HG03354 (cell line): ENCODE results near the gene C1QB.
"Not testable (repeated sequence)": the region's sequence is repeated elsewhere in the genome, so short reads cannot be mapped to it uniquely, and the experiment has no call there.

Experiments
- ATAC-seq: cut with Tn5 transposase; IDR thresholded peaks from one replicate; pipeline ENCODE4 v1.9.1; 2021; ENCODE audit warnings: mild to moderate bottlenecking; ENCODE audit not compliant: unreplicated experiment, poor library complexity, severe bottlenecking

C1QB gene

DNA sequence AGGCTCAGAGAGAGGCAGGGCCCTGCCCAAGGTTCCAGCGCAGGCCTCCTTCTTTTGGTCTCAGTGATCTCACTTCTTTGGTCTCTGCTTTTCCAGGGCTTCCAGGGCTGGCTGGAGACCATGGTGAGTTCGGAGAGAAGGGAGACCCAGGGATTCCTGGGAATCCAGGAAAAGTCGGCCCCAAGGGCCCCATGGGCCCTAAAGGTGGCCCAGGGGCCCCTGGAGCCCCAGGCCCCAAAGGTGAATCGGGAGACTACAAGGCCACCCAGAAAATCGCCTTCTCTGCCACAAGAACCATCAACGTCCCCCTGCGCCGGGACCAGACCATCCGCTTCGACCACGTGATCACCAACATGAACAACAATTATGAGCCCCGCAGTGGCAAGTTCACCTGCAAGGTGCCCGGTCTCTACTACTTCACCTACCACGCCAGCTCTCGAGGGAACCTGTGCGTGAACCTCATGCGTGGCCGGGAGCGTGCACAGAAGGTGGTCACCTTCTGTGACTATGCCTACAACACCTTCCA lies 7.7 kb downstream of the C1QB start:
- no peak for ATAC-seq

DNA sequence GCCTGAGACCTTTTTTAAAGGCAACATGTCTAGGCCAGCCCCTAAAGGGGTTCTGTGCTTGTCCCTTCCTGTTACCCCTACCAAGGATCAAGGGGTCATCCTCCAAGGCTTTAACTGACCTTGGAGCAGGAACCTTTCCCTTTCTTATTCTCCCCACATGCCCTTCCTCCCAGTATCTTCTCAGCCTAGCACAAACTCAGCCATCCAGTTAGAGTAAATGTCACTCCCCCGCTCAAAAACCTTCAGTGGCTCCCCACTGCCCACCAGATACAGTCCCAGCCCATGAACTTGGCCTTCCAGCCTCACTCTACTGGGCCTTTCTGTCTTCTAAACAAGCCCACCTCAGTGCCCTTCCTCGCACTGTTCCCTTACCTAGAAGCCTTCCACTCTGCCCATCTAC lies 8.8 kb downstream of the C1QB start:
- ATAC-seq = no peak

DNA sequence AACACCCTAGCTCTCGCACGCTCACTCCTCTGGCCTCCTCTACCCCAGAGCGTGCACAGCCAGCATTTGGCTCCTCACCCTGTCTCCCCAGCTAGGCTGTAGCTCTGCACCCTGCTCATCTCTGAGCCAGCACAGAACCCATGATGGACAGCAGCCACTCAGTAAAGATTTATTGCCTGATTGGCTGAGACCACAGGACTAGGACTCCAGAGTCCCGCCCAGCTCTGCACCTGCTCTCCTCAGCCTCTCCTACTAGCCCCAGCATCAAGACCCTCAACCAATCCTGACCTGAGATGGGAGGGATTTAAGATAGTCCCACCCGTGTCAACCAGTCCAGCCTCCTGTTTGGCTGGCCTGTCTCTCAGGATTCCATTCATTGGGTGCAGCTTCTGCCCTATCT lies 9.3 kb downstream of the C1QB start:
- ATAC-seq = no peak

DNA sequence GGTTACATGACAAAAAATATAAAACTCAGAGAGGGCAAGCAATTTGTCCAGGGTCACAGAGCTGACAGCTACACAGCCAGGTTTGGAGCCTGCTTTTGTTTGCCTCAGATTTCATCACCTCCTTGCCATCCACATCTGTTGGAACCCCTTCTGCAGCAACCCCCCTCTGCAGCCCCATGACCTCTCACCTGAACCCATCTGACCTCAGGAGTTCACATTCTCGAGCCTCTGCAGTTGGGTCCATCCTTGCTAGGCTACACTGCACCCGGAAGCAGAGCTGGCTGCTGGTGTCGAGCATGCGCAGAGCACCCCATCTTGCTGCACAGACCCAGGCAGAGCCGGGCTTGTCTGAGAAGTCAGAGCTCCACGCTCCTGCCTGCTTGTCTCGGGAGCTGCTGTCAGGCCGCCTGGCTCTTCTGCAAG lies 10.0 kb downstream of the C1QB start:
- ATAC-seq = no peak

DNA sequence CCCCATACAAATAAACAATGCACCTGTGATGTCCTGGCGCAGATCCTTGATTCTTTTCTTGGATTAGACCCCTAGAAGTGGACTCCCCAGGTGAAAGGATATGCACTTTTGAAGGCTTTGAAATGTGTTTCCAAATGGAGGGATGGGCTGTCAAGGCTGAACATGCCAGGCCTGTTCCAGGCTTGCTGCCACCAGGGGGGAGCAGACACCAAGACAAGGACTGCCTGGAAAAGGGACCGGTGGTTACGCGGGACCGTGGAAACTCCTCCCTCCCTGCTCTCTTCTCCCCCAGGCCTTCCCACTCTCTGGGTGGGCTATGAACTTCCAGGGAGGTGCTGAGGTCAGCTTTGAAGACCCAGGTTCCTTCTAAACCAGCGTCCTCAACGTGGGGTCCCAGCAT lies 12.7 kb downstream of the C1QB start:
- no peak for ATAC-seq

DNA sequence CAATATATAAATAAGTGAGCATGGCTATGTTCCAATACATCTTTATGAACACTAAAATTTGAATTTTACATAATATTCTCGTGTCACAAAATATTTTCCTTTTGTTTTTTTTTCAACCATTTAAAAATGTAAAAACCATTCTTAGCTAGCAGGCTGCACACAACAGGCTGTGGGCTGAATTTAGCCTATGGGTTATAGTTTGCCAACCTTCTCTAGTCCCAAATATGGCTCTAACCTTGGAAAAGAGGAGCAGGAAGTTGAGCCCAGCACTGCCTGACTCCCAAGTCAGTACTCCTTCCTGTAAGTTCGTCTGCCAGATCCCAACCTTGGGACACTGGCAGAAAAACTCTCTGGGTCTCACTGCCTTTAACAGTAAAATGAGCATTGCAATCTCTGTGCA lies 13.4 kb downstream of the C1QB start:
- ATAC-seq = no peak

DNA sequence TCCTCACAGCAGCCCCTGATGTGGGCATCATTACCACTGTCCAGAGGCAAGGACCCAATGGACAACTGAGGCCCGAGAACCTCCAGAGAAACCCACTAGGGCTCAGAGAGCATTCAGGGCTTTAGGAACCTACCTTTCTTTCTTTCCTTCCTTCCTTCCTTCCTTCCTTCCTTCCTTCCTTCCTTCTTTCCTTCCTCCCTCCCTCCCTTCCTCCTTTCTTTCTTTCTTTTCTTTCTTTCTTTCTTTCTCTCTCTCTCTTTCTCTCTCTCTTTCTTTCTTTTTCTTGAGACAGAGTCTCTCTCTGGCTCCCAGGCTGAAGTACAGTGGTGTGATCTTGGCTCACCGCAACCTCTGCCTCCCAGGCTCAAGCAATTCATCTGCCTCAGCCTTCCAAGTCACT lies 15.8 kb downstream of the C1QB start:
- ATAC-seq = not testable (repeated sequence)

DNA sequence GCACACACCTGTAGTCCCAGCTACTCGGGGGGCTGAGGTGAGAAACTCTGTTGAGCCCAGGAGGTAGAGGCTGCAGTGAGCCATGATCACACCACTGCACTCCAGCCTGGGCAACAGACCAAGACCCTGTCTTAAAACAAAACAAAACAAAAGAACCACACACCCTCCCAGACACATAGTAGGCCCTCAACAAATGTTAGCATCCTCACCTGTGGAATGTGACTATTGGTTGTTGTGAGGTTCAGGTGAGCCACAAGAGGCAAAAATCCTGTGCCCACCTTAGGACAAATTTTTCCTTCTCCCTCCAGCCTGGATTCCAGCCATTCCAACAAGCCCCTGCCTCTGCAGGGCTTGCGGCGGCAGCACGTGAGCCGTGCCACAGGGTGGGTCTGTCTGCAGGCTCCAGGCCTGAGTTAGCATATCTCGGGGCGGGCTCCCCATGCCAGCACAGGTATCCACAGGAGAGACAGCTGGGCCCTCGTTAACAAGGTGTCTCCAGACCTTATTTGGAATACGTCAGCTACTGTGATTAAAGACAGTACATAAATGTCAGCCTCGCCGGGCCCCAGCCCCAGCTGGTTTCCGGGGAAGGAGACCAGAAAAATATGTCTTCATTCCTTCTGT lies 17.4 kb downstream of the C1QB start:
- ATAC-seq = no peak

DNA sequence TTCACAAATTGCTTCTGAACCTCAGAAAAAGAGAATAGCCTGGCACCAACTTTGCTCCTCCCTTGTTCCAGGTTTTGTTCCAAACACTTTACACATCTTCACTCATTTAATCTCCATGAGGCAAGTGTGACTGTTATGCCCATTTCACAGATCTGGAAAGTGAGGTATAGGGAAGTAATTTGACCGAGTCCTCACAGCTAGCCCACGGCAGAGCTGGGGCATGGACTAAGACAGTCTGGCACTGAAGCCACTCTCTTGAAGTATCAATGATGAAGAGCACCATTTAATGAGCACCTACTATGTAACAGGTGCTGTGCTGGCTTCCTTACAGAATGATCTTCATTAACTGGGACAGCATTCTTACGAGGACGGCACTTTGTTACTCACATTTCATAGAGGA lies 19.0 kb downstream of the C1QB start:
- ATAC-seq = no peak

DNA sequence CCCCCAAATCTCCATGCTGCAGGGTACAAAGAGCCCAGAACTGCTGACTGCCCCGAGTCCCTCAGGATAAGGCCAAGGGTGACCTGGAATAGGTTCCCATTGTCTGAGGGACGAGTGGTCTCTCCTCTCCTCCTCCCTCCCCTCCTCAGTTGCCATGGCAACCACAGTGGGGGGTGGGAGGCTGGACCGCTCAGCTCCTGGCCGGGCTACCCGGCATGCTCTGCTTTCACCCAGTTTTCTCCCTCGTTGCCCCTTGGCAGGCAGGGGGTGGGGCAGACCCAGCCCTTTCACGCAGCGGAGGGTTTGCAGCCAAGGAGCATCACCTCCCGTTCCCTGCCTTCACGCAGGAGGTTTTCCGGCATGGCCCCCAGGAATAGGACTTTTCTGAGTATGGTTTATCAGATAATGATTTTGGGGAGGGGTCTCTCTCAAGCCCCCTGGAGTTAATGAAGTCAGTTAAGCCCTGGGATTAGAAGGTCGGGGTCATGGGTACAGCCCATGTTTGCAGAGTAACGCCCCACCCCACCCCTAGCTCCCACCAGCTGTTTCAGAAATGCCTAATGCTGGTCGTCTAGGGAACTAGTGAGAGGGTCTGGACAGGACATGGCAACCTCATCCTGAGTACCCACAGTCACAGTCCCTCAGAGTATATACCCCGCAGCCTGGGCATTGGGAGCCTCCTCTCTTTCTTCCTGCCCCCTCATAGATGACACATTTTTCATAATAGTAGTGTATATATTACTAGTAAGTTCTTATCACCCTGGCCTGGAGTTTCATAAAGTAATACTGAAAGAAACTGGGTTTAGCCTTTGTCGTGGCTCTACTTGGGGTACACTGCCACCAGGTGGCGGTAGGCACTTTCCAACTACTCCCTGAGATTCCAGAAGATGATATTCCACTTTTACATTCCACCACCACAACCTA lies 20.7 kb downstream of the C1QB start:
- ATAC-seq = no peak

DNA sequence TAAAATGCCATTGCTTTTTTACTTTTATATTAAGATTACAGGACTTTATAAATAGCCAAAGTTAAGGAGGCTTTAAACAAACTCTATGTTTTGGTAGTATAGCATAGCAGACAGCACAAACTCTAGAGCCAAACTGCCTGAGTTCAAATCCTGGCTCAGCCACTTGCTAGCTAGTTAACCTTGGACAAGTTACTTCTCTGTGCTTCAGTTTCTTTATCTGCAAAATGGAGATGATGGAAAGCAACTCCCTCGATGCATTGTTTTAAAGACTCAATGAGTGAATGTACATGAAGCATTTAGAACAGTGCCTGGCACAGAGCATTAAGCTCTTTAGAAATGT lies 21.3 kb downstream of the C1QB start:
- ATAC-seq = no peak

DNA sequence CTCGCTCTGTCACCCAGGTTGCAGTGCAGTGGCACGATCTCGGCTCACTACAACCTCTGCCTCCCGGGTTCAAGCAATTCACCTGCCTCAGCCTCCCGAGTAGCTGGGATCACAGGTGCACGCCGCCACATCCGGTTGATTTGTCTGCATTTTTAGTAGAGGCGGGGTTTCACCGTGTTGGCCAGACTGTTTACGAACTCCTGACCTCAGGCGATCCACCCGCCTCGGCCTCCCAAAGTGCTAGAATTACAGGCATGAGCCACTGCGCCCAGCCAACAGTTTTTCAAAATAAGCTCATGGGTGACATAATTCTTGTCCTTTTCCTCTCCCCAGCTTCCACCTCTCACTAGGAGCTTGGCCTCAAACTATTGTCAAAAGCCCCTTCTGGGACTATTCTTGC lies 23.1 kb downstream of the C1QB start:
- ATAC-seq = not testable (repeated sequence)

DNA sequence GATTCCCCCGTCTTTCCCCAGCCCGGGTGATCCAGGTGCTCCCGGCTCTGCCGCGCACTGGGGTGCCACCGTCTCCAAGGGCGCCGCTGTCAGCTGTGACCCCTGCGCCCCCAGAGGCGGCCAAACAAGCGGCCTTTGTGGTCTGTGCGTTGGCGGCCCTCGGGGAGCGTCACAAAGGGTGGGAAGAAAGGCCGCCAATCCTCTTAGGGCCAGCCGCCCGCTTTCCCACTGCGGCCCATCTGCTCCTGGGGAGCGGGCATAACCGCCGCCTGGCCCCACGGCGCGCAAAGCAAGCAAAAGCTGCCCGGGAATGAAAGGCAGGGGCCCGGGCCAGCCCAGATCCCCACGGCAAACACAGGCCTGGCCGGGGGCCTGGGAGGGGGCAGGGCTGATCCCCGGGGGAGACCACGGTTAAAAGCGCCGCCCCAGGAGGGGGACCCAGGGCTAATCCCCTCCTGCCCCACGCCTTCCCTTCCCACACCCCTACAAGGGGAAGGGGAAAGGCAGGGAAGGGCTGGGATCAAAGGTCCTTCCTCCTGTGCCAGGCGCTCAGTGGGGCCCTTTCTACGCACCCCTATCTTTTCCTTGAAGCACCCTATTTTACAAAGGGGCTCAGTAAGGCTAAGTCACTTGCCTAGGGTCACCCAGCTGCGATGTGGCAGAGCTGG lies 24.0 kb downstream of the C1QB start:
- ATAC-seq = no peak

DNA sequence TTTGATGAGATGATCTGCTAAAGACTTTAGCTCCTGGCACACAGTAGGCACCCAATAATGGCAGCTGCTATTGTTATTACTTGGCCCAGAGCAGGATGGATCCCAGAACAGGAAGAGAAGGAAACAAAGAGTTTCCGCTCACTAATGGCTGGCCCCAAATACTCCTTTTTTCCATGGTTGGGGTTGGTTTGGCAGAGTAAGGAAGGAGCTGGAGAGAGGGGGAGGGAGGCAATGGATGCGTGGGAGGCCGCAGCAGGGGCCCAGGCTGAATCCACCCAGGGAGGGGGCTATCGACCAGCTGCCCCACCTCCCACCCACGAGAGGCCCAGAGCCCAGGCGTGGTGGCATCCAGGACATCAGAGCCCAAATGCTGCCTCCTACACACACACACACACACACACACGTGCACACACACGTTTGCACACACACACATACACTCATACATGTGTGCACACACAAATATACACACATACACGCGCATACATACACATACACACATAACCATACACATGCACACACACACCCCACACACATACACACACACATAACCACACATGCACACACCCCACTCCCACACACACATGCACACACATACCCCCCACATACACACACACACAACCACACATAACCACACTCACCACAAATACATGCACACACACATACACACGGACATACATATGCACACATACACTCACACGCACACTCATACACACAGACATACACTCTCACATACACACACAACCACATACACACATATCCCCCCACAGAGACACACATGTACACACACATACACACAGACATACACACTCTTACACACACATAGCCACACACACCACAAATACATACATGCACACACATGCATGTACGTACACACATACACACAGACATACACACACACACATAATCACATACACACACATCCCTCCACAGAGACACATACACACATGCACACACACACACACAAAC lies 25.2 kb downstream of the C1QB start:
- no peak for ATAC-seq

DNA sequence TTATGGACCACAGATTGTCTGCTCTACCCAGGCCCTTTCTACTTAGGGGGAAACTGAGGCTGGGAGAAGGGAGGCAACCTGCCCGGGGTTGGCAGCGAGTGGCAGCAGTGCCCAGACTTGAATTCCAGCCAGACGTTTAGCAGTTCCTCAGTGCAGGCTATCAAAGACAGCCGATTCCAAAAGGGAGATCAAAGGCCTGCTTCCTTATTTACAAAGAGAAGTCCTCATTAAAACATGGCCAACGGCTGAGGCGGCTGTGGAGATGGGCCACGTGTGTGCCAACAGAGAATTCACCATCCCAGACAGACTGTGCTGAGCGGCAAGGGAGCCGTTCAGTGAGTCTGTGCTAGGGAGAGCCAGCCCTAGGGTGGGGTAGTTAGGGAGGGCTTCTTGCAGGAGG lies 27.7 kb downstream of the C1QB start:
- no peak for ATAC-seq

DNA sequence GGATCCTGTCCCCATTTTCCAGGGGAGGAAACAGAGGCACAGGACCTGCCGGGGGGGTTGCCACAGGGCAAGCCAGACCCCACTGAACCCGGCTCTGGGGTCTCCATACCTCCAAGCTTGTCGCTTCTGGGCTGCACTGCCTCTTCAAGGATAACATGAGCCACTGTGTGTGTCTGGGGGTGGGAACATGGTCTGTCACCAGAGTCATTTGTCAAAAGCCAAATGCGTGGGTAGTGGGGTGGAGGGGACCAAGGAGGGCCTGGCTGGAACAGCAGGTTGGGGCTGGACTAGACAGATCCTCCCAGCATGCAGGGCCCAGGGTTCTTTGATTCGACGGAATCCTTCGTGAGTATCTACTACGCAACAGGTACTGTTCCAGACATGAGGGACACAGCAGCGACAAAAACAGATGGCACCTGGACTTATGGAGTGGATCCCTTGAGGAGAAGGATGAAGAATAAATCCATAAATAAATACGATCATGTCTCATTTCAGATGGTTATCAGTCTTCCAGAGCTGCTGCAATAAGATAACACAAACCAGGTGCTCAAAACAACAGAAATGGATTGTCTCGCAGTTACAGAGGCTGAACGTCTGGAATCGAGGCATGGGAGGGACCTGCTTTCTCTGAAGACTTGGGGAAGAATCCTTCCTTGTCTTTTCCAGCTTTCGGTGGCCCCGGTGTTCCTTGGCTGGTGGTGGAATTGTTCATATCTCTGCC lies 28.7 kb downstream of the C1QB start:
- ATAC-seq = no peak

DNA sequence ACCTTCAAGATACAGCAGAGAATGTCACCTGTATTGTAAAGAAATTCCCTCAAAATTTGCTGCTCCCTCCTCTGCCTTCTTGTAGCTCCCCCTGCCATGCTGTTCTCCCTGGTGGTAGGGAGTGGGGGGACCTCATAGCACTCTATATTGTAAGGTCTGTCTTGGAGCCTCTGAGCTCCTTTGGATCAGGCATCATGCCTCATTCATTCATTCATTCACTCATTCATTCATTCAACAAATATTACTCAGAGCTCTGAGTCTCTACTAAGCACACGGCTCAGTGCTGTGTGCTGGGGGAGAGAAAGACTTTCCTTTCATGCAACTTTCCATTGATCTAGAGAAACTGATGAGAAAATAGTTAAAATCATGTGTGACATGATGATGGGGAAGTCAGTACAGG lies 30.5 kb downstream of the C1QB start:
- ATAC-seq = no peak

DNA sequence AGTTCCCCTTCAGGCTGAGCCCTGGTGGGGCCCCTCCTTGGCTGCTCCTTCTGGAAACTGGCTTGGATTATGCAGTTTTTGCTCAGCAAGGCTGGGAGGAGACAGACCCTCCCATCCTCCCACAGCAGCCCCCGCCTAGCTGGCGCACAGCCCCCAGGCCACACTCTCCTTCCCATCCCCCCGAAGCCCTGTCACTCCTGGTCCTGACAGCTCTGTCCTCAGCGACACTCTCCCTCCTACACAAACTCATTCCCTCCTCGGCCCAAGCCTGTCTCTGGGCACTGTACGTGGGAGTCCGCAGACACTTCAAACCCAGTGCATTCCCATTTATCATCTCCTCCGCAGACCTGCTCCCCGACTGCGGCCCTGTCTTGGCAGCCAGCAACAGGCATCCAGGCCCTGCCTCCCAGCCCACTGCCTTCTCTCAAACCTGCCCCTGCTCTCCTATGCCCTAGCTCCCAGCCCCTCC lies 32.6 kb downstream of the C1QB start:
- no peak for ATAC-seq

DNA sequence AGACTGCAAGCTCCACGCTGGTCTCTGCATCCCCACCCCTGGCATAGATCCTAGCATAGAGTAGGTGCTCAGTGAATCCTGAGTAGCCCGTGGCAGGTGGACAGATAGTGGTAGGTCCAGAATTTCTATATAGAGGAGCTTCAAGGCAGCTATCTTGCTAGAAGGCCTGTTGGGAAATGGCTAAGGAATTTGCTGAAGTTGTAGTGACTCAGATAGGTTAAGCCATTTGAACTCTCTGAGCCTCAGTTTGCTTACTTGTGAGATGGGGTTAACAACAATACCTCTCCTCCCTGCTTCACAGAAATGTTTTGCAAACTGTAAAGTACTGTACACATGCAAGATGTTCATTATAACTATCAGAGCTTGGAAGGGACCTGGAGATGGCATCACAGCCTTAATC lies 34.2 kb downstream of the C1QB start:
- no peak for ATAC-seq
